SK-N-MC (cell line): ENCODE results near the gene MCMBP.
"Not testable (repeated sequence)": the region's sequence is repeated elsewhere in the genome, so short reads cannot be mapped to it uniquely, and the experiment has no call there.

ENCODE experiments used
- EZH2 ChIP-seq: fragments of 200-600 bp; sonication (generic); IDR thresholded peaks from one replicate; pipeline ENCODE4 v1.6.1; 2017; ENCODE audit warnings: antibody characterized with exemption
- FOXP2 ChIP-seq: optimal IDR thresholded peaks from 2 replicates; pipeline ENCODE3; 2011; ENCODE audit warnings: mild to moderate bottlenecking, moderate library complexity; ENCODE audit not compliant: insufficient read depth; ENCODE audit errors: extremely low read length, control extremely low read depth
- POLR2AphosphoS5 ChIP-seq: IDR thresholded peaks from 2 replicates; pipeline ENCODE4 v1.6.1; 2012; ENCODE audit warnings: mild to moderate bottlenecking, low read depth, low read length, borderline replicate concordance

GRCh38 chr10:119907695-119908094 is 35.1 kb upstream of the MCMBP start:
- TF ChIP-seq POLR2AphosphoS5, EZH2, FOXP2: not testable (repeated sequence)
